ENCODE data around the gene TTLL5.

The TTLL5 gene

GRCh38 chr14:75863221-75863620 lies 202.2 kb downstream of the TTLL5 start:
- no peak for DNase-seq (ENCODE audit: low read depth)

- no peak for DNase-seq (ENCODE audit: low read depth)
Measured at GRCh38 chr14:75864352-75864751, 203.3 kb downstream of the TTLL5 start.

- DNase-seq (ENCODE audit: low read depth), result no peak
Measured at GRCh38 chr14:75865531-75865930, 204.5 kb downstream of the TTLL5 start.

- DNase-seq (ENCODE audit: low read depth), result no peak
Measured at GRCh38 chr14:75866970-75867369, 205.9 kb downstream of the TTLL5 start.

- DNase-seq (ENCODE audit: low read depth), result no peak
Measured at GRCh38 chr14:75871181-75871880, 210.3 kb downstream of the TTLL5 start.

GRCh38 chr14:75875958-75876357 lies 214.9 kb downstream of the TTLL5 start:
- DNase-seq (ENCODE audit: low read depth), result no peak

- no peak for DNase-seq (ENCODE audit: low read depth)
Measured at GRCh38 chr14:75876530-75876929, 215.5 kb downstream of the TTLL5 start.

GRCh38 chr14:75877292-75877691 lies 216.2 kb downstream of the TTLL5 start:
- DNase-seq (ENCODE audit: low read depth), result no peak

GRCh38 chr14:75877884-75878283 lies 216.8 kb downstream of the TTLL5 start:
- DNase-seq (ENCODE audit: low read depth), result no peak

GRCh38 chr14:75879031-75879430 lies 218.0 kb downstream of the TTLL5 start:
- no peak for DNase-seq (ENCODE audit: low read depth)

- DNase-seq (ENCODE audit: low read depth), result no peak
Measured at GRCh38 chr14:75880512-75880911, 219.5 kb downstream of the TTLL5 start.

- no peak for DNase-seq (ENCODE audit: low read depth)
Measured at GRCh38 chr14:75881994-75882393, 220.9 kb downstream of the TTLL5 start.

- no peak for DNase-seq (ENCODE audit: low read depth)
Measured at GRCh38 chr14:75884198-75884611, 223.2 kb downstream of the TTLL5 start.

GRCh38 chr14:75885829-75886228 lies 224.8 kb downstream of the TTLL5 start:
- DNase-seq (ENCODE audit: low read depth), result no peak

GRCh38 chr14:75886636-75887348 lies 225.7 kb downstream of the TTLL5 start:
- no peak for DNase-seq (ENCODE audit: low read depth)

- no peak for DNase-seq (ENCODE audit: low read depth)
Measured at GRCh38 chr14:75888945-75889344, 227.9 kb downstream of the TTLL5 start.

- DNase-seq (ENCODE audit: low read depth), result no peak
Measured at GRCh38 chr14:75896341-75896740, 235.3 kb downstream of the TTLL5 start.

- DNase-seq (ENCODE audit: low read depth), result no peak
Measured at GRCh38 chr14:75904311-75904710, 243.3 kb downstream of the TTLL5 start.

GRCh38 chr14:75905147-75905904 lies 244.3 kb downstream of the TTLL5 start:
- no peak for DNase-seq (ENCODE audit: low read depth)

GRCh38 chr14:75906228-75906627 lies 245.2 kb downstream of the TTLL5 start:
- DNase-seq (ENCODE audit: low read depth), result no peak

GRCh38 chr14:75906680-75907280 lies 245.7 kb downstream of the TTLL5 start:
- peak; percentile 35 for DNase-seq (ENCODE audit: low read depth)

GRCh38 chr14:75907756-75908359 lies 246.8 kb downstream of the TTLL5 start:
- DNase-seq (ENCODE audit: low read depth), result no peak

Measured in stimulated activated CD8-positive, alpha-beta memory T cell treated with anti-CD3 and anti-CD28 coated beads, Interleukin-15, amount 100 ng/mL, for 24 hours (primary cell).